HG02571 (cell line): ENCODE results near the gene OR5H14.
"Not testable (repeated sequence)": the region's sequence is repeated elsewhere in the genome, so short reads cannot be mapped to it uniquely, and the experiment has no call there.

Experiments
- ATAC-seq: cut with Tn5 transposase; IDR thresholded peaks from one replicate; pipeline ENCODE4 v1.9.1; 2021; ENCODE audit warnings: mild to moderate bottlenecking, moderate library complexity; ENCODE audit not compliant: unreplicated experiment

OR5H14 gene

DNA sequence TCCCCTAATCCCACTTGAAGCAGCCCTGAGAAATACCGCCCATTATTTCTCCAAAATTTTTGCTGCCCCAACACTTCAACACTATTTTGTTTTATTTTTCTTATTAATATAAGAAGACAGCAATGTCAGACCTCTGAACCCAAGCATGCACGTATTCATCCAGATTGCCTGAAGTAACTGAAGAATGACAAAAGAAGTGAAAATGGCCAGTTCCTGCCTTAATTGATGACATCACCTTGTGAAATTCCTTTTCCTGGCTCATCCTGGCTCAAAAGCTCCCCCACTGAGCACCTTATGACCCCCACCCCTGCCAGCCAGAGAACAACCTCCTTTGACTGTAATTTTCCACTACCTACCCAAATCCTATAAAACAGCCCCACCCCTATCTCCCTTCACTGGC, 49.0 kb downstream of the OR5H14 start:
- ATAC-seq: not testable (repeated sequence)

DNA sequence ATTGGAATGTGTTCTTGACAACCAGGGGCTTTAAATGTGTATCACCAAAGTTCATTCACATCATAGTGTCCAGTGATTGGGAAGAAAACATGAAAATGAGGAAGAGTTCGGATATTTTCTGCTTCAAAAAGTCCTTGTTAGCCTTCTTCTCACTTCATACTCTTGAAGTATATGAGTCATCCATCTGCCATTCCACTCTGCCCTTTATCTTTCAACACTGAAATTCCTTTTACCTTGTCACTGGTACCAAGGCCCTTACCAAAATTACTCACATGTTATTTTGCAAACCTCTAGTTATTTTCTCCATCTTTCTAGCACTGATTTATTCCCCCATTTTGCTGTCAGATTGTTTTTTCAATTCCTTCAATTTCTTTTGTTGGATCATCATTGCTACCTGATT, 51.7 kb downstream of the OR5H14 start:
- ATAC-seq: no peak
